GM23338 (cell line): Measurements from ENCODE around the gene ARL6IP4. TPM values are rescaled to one million over a fixed set of nuclear protein-coding genes. Genes with fewer than 3 reads are reported as not detected.

Source experiments
- ATAC-seq: fragments of 200-7000 bp; cut with Tn5 transposase; 3 replicates; pipeline ENCODE4 v1.9.1; 2020
- DNase-seq: peaks from one replicate; pipeline ENCODE4 v3.0.0-alpha.2; 2015; ENCODE audit warnings: low spot score
- H2AFZ ChIP-seq: fragments of 200-600 bp; sonication (generic); 2 replicates; pipeline ENCODE4 v1.8.0; 2016; ENCODE audit warnings: antibody characterized with exemption, mild to moderate bottlenecking, moderate library complexity
- H3F3A ChIP-seq: fragments of 200-600 bp; sonication (generic); replicated peaks from 2 replicates; pipeline ENCODE4 v1.8.0; 2017; ENCODE audit warnings: antibody characterized with exemption, mixed run types, low read depth
- H3K27ac ChIP-seq: fragments of 200-600 bp; sonication (generic); 2 replicates; pipeline ENCODE4 v1.6.1; 2016; ENCODE audit warnings: low read depth
- H3K27me3 ChIP-seq: fragments of 200-600 bp; sonication (generic); 2 replicates; pipeline ENCODE4 v1.8.0; 2016; ENCODE audit warnings: mild to moderate bottlenecking, mixed run types, moderate library complexity; ENCODE audit not compliant: insufficient read depth
- H3K36me3 ChIP-seq: fragments of 200-600 bp; sonication (generic); 2 replicates; pipeline ENCODE4 v1.8.0; 2016; ENCODE audit warnings: mild to moderate bottlenecking; ENCODE audit not compliant: insufficient read depth
- H3K4me1 ChIP-seq: fragments of 200-600 bp; sonication (generic); 2 replicates; pipeline ENCODE4 v1.8.0; 2016; ENCODE audit warnings: mild to moderate bottlenecking, moderate library complexity; ENCODE audit not compliant: insufficient read depth
- H3K4me2 ChIP-seq: fragments of 200-600 bp; sonication (generic); 2 replicates; pipeline ENCODE4 v1.7.1; 2017; ENCODE audit warnings: mixed run types
- H3K4me3 ChIP-seq: fragments of 200-600 bp; sonication (generic); 2 replicates; pipeline ENCODE4 v1.6.1; 2016; ENCODE audit warnings: mixed run types
- H3K79me2 ChIP-seq: fragments of 200-600 bp; sonication (generic); replicated peaks from 2 replicates; pipeline ENCODE4 v1.8.0; 2017; ENCODE audit warnings: mild to moderate bottlenecking; ENCODE audit not compliant: insufficient read depth
- H3K9me2 ChIP-seq: fragments of 200-600 bp; sonication (generic); 2 replicates; pipeline ENCODE4 v1.8.0; 2017; ENCODE audit not compliant: insufficient read depth
- H4K20me1 ChIP-seq: fragments of 200-600 bp; sonication (generic); replicated peaks from 2 replicates; pipeline ENCODE4 v1.8.0; 2017; ENCODE audit warnings: mild to moderate bottlenecking; ENCODE audit not compliant: insufficient read depth
- H3K27ac Mint-ChIP-seq: 2 replicates; pipeline ENCODE4 v1.8.0; 2020; ENCODE audit warnings: inconsistent platforms, mild to moderate bottlenecking, moderate library complexity, mixed read lengths
- H3K27me3 Mint-ChIP-seq: 3 replicates; pipeline ENCODE4 v1.8.0; 2022; ENCODE audit warnings: low read depth, mild to moderate bottlenecking, moderate library complexity, mixed read lengths, inconsistent platforms; ENCODE audit not compliant: insufficient read depth, poor library complexity
- H3K36me3 Mint-ChIP-seq: 3 replicates; pipeline ENCODE4 v1.8.0; 2021; ENCODE audit warnings: low read depth, mild to moderate bottlenecking, inconsistent platforms, moderate library complexity, mixed read lengths
- H3K4me1 Mint-ChIP-seq: 3 replicates; pipeline ENCODE4 v1.8.0; 2020; ENCODE audit warnings: mild to moderate bottlenecking, inconsistent platforms, mixed read lengths
- H3K4me3 Mint-ChIP-seq: 3 replicates; pipeline ENCODE4 v1.8.0; 2021; ENCODE audit warnings: moderate library complexity, mild to moderate bottlenecking, inconsistent platforms, mixed read lengths
- H3K9me3 Mint-ChIP-seq: 3 replicates; pipeline ENCODE4 v1.8.0; 2020; ENCODE audit warnings: moderate library complexity, mild to moderate bottlenecking, inconsistent platforms, mixed read lengths
- CREB1 ChIP-seq: fragments of 250-450 bp; sonication (Bioruptor Pico); IDR thresholded peaks from 2 replicates; pipeline ENCODE4 v1.5.0; 2020; ENCODE audit warnings: low read depth, mild to moderate bottlenecking, moderate library complexity
- EZH2 ChIP-seq: fragments of 200-600 bp; sonication (generic); IDR thresholded peaks from one replicate; pipeline ENCODE4 v1.8.0; 2017; ENCODE audit warnings: antibody characterized with exemption, mild to moderate bottlenecking, low read depth; ENCODE audit not compliant: unreplicated experiment
- EZH2phosphoT487 ChIP-seq: fragments of 200-600 bp; sonication (generic); IDR thresholded peaks from one replicate; pipeline ENCODE4 v1.8.1; 2018; ENCODE audit warnings: antibody characterized with exemption; ENCODE audit not compliant: unreplicated experiment
- JUNB ChIP-seq: IDR thresholded peaks from one replicate; pipeline ENCODE4 v1.6.1; 2016; ENCODE audit warnings: antibody characterized with exemption; ENCODE audit not compliant: unreplicated experiment
- NANOG ChIP-seq: IDR thresholded peaks from 2 replicates; pipeline ENCODE4 v1.6.1; 2016; ENCODE audit warnings: antibody characterized with exemption, borderline replicate concordance
- POLR2AphosphoS5 ChIP-seq: IDR thresholded peaks from 2 replicates; pipeline ENCODE4 v1.6.1; 2016; ENCODE audit warnings: antibody characterized with exemption, low read depth
- REST ChIP-seq: IDR thresholded peaks from one replicate; pipeline ENCODE4 v1.6.1; 2018; ENCODE audit warnings: antibody characterized with exemption; ENCODE audit not compliant: unreplicated experiment
- STAT1 ChIP-seq: IDR thresholded peaks from one replicate; pipeline ENCODE4 v1.6.1; 2016; ENCODE audit warnings: antibody characterized with exemption; ENCODE audit not compliant: unreplicated experiment
- ZNF114 ChIP-seq: fragments of 250-450 bp; sonication (Bioruptor Pico); IDR thresholded peaks from 2 replicates; pipeline ENCODE4 v1.5.0; 2020; ENCODE audit warnings: mild to moderate bottlenecking, moderate library complexity
- ZNF331 ChIP-seq: fragments of 250-450 bp; sonication (Bioruptor Pico); IDR thresholded peaks from 2 replicates; pipeline ENCODE4 v1.5.0; 2020; ENCODE audit warnings: low read depth, mild to moderate bottlenecking, moderate library complexity
- polyA plus RNA-seq: library from polyadenylated mRNA; unstranded; fragments of >200 nt; fragmentation: Nextera tagmentation; extraction: Ambion mirVana; gene quantifications from 2 replicates; pipeline ENCODE4 v1.2.1, GENCODE V29; 2016
- total RNA-seq: library from RNA; depleted of rRNA; stranded (reverse); fragments of >200 nt; shearing (Covaris generic); gene quantifications from 2 replicates; pipeline ENCODE4 v1.2.3, GENCODE V29; 2014
- TF ChIP-seq, protein P1 (sequence below), 2 experiments: fragments of 200-600 bp in 1 of 2; sonication (generic) in 1 of 2; conservative IDR thresholded peaks; 2 replicates each; pipeline versions ENCODE4 v1.5.1 to v1.6.1; 2016 to 2017; ENCODE audit warnings: antibody characterized with exemption in 2 of 2, low read depth in 2 of 2, mild to moderate bottlenecking in 2 of 2, moderate library complexity in 1 of 2
- TF ChIP-seq, protein P2 (sequence below): IDR thresholded peaks from 2 replicates; pipeline ENCODE4 v1.6.1; 2016; ENCODE audit warnings: antibody characterized with exemption
- TF ChIP-seq, protein P3 (sequence below): fragments of 250-450 bp; sonication (Bioruptor Pico); IDR thresholded peaks from 2 replicates; pipeline ENCODE4 v1.5.0; 2020; ENCODE audit warnings: mild to moderate bottlenecking, moderate library complexity

ARL6IP4 gene
- total and polyA plus RNA-seq, 2 experiments from 2014 or later, result 85.5 to 169 TPM

GRCh38 chr12:122999986-123000420, 19.5 kb downstream of the ARL6IP4 start:
- no peaks in the 10 kb centered on the region for H4K20me1 ChIP-seq
- Mint-ChIP-seq H3K27me3 (peaks cover 13% of the 10 kb centered on the region), H3K36me3 (no peaks in the 10 kb centered on the region), H3K4me3 (no peak overlapping the region), H3K4me1 (no peaks in the 10 kb centered on the region; the same call in 2 of the 3 replicates), H3K9me3 (no peaks in the 10 kb centered on the region; the same call in 2 of the 3 replicates), H3K27ac (no peak overlapping the region)
- H3F3A ChIP-seq, result no peaks in the 10 kb centered on the region
- H3K27ac ChIP-seq, result no peak overlapping the region
- H3K4me3 ChIP-seq, result no peak overlapping the region
- no peak overlapping the region for H2AFZ ChIP-seq
- H3K27me3 ChIP-seq, result no peaks in the 10 kb centered on the region
- H3K36me3 ChIP-seq, result no peaks in the 10 kb centered on the region
- no peak overlapping the region for H3K4me2 ChIP-seq
- no peak for DNase-seq
- no peak for TF ChIP-seq EZH2
- TF ChIP-seq ZNF114 (CRISPR knock-in tag), result no peak
- TF ChIP-seq EZH2phosphoT487, result no peak
- no peak for TF ChIP-seq JUNB
- TF ChIP-seq REST, result no peak
- no peak for TF ChIP-seq CREB1 (CRISPR knock-in tag)
- TF ChIP-seq POLR2AphosphoS5, result no peak
- no peak for TF ChIP-seq STAT1
- TF ChIP-seq, protein P1, sequence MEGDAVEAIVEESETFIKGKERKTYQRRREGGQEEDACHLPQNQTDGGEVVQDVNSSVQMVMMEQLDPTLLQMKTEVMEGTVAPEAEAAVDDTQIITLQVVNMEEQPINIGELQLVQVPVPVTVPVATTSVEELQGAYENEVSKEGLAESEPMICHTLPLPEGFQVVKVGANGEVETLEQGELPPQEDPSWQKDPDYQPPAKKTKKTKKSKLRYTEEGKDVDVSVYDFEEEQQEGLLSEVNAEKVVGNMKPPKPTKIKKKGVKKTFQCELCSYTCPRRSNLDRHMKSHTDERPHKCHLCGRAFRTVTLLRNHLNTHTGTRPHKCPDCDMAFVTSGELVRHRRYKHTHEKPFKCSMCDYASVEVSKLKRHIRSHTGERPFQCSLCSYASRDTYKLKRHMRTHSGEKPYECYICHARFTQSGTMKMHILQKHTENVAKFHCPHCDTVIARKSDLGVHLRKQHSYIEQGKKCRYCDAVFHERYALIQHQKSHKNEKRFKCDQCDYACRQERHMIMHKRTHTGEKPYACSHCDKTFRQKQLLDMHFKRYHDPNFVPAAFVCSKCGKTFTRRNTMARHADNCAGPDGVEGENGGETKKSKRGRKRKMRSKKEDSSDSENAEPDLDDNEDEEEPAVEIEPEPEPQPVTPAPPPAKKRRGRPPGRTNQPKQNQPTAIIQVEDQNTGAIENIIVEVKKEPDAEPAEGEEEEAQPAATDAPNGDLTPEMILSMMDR (conservative IDR thresholded peaks at IDR 0.05; ENCODE audit: low read depth in 2 of 2), result no peak
- TF ChIP-seq, protein P2, sequence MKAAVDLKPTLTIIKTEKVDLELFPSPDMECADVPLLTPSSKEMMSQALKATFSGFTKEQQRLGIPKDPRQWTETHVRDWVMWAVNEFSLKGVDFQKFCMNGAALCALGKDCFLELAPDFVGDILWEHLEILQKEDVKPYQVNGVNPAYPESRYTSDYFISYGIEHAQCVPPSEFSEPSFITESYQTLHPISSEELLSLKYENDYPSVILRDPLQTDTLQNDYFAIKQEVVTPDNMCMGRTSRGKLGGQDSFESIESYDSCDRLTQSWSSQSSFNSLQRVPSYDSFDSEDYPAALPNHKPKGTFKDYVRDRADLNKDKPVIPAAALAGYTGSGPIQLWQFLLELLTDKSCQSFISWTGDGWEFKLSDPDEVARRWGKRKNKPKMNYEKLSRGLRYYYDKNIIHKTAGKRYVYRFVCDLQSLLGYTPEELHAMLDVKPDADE, result no peak
- TF ChIP-seq, protein P3, sequence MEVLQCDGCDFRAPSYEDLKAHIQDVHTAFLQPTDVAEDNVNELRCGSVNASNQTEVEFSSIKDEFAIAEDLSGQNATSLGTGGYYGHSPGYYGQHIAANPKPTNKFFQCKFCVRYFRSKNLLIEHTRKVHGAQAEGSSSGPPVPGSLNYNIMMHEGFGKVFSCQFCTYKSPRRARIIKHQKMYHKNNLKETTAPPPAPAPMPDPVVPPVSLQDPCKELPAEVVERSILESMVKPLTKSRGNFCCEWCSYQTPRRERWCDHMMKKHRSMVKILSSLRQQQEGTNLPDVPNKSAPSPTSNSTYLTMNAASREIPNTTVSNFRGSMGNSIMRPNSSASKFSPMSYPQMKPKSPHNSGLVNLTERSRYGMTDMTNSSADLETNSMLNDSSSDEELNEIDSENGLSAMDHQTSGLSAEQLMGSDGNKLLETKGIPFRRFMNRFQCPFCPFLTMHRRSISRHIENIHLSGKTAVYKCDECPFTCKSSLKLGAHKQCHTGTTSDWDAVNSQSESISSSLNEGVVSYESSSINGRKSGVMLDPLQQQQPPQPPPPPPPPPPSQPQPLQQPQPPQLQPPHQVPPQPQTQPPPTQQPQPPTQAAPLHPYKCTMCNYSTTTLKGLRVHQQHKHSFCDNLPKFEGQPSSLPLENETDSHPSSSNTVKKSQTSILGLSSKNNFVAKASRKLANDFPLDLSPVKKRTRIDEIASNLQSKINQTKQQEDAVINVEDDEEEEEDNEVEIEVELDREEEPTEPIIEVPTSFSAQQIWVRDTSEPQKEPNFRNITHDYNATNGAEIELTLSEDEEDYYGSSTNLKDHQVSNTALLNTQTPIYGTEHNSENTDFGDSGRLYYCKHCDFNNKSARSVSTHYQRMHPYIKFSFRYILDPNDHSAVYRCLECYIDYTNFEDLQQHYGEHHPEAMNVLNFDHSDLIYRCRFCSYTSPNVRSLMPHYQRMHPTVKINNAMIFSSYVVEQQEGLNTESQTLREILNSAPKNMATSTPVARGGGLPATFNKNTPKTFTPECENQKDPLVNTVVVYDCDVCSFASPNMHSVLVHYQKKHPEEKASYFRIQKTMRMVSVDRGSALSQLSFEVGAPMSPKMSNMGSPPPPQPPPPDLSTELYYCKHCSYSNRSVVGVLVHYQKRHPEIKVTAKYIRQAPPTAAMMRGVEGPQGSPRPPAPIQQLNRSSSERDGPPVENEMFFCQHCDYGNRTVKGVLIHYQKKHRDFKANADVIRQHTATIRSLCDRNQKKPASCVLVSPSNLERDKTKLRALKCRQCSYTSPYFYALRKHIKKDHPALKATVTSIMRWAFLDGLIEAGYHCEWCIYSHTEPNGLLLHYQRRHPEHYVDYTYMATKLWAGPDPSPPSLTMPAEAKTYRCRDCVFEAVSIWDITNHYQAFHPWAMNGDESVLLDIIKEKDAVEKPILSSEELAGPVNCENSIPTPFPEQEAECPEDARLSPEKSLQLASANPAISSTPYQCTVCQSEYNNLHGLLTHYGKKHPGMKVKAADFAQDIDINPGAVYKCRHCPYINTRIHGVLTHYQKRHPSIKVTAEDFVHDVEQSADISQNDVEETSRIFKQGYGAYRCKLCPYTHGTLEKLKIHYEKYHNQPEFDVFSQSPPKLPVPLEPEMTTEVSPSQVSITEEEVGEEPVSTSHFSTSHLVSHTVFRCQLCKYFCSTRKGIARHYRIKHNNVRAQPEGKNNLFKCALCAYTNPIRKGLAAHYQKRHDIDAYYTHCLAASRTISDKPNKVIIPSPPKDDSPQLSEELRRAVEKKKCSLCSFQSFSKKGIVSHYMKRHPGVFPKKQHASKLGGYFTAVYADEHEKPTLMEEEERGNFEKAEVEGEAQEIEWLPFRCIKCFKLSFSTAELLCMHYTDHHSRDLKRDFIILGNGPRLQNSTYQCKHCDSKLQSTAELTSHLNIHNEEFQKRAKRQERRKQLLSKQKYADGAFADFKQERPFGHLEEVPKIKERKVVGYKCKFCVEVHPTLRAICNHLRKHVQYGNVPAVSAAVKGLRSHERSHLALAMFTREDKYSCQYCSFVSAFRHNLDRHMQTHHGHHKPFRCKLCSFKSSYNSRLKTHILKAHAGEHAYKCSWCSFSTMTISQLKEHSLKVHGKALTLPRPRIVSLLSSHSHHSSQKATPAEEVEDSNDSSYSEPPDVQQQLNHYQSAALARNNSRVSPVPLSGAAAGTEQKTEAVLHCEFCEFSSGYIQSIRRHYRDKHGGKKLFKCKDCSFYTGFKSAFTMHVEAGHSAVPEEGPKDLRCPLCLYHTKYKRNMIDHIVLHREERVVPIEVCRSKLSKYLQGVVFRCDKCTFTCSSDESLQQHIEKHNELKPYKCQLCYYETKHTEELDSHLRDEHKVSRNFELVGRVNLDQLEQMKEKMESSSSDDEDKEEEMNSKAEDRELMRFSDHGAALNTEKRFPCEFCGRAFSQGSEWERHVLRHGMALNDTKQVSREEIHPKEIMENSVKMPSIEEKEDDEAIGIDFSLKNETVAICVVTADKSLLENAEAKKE (CRISPR knock-in tag), result no peak
- no peak for TF ChIP-seq NANOG
- TF ChIP-seq ZNF331 (CRISPR knock-in tag), result no peak
- ATAC-seq, result no peak; the same call in 1 of the 3 replicates
- H3K9me2 ChIP-seq, result no peaks in the 10 kb centered on the region
- H3K79me2 ChIP-seq, result no peaks in the 10 kb centered on the region
- no peaks in the 10 kb centered on the region for H3K4me1 ChIP-seq
